HG02763 (cell line): ENCODE measurements around the gene FAM25G.
"Not testable (repeated sequence)": the region's sequence is repeated elsewhere in the genome, so short reads cannot be mapped to it uniquely, and the experiment has no call there.

Source experiments
- ATAC-seq: cut with Tn5 transposase; IDR thresholded peaks from one replicate; pipeline ENCODE4 v1.9.1; 2021; ENCODE audit warnings: mild to moderate bottlenecking, moderate library complexity; ENCODE audit not compliant: unreplicated experiment

FAM25G gene

DNA sequence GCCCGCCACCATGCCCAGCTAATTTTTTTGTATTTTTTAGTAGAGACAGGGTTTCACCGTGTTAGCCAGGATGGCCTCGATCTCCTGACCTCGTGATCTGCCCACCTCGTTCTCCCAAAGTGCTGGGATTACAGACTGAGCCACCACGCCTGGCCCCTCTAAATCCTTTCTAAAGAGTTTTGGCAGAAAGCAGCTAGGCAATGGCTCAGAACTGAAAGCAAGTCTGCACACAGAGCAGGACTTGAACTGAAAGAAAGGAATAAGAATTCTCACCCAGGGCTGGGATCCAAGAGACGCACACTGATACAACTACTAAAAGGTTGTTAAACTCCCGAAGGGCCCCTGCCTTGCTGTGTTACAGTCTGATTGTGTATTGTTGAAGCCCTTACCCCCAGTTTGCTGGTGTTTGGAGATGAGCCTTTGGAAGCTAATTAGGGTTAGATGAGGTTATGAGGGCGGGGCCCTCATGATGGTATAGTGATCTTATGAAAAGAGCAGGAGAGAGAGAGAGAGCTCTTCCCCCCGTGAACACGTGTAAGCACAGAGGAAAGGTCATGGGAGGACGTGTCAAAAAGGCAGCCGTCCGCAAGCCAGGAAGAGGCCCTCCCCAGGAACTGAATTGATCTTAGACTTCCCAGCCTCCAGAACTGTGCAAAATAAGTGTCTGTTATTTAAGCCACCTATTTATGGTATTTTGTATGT is 26.1 kb downstream of the FAM25G start:
- ATAC-seq, result not testable (repeated sequence)

DNA sequence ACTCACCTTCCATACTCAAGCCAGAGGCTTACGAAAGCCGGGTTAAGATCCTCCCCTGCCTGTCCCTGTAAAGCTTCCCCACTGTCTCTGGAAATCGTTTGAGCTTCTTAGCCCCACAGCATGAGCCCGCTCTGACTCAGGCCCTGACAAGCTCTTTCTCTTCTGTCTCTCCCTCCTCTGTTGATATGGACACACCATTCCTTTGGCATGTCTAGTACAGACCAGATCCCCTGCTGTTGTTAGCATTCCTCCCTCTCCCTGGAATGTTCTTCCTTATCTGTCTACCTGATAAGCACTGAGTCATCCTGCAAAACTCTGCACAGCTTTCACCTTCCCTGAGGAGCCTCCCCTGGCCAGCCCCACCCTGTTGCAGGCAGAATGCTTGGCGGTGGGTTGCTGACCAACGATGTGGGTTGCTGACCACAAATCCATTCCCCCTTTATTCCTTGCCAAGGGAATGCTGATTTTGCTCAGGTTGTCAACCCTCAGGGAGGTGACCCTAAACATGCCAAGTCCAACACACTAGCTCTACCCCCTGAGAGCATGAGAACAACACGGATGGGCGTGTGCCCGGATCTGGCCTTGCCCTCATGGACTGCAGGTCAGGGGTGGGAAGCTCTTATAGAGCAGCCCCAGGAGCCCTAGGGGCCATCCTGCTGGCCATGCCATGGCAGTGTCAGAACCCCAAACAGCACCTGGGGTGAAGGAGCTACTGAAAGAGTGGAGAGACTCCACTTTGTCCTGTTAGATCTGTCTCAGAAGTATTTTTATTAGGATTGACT is 28.7 kb downstream of the FAM25G start:
- not testable (repeated sequence) for ATAC-seq

DNA sequence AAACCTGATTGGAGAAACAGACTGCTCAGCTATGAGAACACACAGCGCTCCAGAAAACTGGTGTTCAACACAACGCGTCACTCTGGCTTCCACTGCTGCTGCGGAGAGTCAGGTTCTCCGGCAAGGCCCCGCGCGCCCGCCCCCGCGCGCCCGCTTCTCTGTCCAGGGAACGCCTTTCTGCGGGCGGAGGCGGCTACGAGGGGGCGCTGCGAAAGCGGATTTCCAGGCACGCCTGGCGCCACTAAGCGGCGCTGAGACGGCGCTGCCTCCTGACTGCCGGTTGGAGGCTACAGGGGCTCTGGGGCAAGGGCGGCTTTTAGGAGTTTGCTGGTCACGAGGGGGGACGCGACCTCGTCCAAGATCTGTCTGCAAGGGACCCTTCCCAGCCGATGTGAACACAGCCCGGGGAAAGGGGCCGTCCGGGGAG is 30.2 kb downstream of the FAM25G start:
- peak; percentile 61 for ATAC-seq

DNA sequence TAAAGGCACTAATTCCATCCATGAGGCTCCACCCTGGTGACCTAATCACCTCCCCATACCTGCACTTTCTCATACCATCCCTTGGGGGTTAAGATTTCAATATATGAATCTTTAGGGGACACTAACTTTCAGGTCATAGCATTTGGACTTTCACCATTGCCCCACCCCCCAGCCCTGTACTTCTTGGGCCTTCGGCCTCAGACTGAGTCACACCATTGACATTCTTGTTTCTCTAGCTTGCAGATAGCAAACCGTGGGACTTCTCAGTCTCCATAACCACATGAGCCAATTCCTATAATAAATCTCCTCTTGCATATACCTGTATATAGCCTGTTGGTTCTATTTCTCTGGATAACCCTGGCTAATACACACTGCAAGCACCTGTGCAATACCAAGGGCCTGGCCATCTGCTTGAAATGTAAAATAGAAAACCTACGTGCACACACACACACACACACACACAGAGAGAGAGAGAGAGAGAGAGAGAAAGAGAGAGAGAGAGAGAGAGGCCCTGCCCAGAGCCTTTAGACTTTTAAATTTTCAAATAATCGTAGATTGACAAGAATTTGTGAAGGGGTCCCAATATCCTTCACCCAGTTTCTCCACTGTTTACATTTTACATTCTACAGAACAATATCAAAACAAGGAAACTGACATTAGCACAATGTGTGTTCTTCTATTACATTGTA is 32.9 kb downstream of the FAM25G start:
- no peak for ATAC-seq

DNA sequence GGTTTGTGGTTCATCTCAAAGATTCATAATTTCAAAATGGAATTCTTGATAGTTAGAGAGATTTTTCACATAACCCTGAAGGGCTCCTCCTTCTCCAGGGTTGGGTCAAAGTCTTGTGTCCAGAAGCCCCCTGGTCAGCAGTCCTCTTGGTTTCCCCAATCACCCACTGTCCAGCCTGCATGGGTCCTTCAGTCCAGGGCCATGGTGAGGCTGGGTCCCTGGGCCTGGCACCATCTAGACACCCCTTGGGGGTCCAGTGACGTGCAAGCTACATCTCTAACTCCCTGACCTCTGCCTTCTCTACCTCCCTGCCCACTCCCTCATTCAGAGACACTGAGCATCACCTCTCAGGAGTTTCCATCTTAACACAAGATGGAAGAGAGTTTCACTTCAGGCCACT is 33.7 kb downstream of the FAM25G start:
- ATAC-seq, result no peak

DNA sequence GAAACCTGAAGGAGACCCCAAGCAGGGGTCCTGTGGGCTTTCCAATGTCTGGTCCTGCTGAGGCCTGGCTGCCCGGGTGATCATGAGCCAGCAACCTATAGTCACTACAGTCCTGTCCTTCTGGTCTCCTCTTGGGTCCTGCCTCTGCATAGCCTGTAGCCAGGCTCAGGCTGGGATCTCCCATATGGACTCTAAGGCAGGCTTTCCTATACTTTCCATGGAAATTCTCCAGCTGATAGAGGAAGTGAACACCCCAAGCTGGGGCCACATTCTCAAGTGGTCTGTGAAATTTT is 34.0 kb downstream of the FAM25G start:
- no peak for ATAC-seq

DNA sequence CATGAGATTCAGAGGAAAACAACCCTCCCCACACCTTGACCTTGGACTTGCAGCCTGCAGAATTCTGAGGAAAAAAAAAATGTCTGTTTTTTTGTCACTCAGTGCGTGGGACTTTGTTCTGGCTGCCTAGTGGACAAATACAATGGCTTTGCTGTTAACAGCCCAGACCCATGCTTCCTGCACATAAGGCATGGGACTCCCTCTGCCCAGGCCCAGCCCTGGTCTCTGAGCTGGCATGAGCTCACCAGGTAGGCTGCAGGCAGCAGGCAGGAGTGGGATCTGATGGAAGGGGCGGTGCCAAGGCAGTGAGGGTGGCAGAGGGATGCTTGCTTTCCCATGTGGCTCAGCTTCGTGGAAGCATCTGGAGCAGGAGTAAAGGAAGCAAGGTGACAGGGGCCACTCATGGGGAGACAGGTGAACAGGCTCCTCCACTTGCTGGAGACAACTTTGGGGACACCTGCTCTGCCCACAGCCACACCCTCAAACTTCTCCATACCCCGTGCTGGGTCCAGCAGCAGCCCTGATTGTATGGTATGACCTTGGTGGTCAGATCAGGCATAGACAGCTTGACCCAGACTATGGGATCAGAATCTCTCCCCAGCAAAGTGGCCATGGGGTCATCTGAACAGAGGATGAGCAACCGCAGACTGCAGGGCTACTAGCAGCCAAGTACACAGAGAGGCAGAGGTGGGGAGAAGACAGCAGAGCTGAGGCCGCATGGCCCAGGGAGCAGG is 34.5 kb downstream of the FAM25G start:
- no peak for ATAC-seq

DNA sequence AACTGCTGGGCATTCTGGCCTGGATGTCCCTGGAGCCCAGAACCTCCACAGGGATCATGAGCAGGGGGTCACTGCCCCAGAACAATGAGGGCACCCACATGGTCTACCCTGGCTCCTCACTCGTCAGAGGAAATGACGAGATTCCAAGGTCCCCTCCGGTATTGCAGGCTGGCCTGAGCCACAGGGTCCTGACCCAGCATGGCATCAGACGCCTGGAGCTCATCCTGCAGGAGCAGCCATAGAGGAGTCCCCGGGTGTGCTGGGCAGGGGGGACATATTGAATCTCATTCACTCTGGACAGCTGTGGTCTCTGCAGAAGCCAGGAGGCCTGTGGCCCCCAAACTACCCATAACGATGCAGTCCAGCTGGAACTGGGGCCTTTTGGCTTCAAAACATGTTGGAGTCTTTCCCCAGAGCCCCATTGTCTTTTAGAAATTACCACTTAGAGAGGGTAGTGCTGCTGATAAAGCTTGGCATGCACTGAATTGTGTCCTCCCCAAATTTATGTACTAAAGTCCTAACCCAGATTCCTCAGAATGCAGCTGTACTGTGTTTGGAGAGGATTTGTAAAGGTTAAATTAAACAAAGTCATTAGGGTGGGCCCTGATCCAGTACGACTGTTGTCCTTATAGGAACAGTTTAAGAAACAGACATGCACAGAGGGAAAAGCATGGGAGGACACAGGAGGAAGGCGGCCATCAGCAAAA is 35.3 kb downstream of the FAM25G start:
- no peak for ATAC-seq

DNA sequence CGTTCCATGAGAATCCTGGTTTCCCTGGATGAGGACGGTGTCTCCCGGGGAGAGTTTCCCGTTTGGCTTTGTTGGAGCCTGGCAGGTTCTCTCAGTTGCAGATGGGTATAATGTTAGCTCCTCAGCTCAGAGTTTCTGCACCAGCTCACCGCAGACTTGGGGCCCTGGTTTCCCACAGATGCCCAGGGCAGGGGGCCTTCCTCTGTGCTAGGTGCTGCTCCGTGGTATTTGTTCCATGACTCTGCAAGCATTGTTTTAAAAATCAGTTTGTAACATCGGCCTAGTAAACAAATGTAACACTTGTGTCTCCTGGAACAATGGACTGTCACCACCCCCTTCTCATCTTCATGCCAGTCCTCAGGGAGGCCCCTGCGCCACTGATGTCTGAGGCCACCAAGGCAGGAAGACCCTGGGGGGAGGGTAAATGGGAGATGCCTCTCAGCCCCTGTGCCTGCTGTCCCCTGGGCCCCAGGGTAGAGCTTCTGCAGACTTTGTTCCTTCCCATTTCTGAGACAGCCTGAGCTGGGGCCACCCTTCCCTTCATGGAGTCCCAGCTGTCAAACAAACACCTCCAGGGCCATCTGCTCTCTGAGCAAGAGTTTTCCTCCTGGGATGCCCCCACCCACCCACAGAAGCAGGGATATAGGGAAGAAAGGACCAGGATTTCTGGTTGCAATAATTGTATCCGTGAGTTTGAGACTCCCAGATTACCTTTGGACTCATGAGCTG is 36.0 kb downstream of the FAM25G start:
- not testable (repeated sequence) for ATAC-seq

DNA sequence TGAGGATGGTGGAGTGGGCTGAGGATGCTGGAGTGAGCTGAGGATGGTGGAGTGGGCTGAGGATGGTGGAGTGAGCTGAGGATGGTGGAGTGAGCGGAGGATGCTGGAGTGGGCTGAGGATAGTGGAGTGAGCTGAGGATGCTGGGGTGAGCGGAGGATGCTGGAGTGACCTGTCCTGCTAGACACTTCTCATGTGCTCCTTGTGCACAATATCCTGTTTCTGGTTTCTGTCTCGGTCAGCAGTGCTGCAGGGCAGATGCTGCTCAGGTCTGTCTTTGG is 36.8 kb downstream of the FAM25G start:
- ATAC-seq, result no peak

DNA sequence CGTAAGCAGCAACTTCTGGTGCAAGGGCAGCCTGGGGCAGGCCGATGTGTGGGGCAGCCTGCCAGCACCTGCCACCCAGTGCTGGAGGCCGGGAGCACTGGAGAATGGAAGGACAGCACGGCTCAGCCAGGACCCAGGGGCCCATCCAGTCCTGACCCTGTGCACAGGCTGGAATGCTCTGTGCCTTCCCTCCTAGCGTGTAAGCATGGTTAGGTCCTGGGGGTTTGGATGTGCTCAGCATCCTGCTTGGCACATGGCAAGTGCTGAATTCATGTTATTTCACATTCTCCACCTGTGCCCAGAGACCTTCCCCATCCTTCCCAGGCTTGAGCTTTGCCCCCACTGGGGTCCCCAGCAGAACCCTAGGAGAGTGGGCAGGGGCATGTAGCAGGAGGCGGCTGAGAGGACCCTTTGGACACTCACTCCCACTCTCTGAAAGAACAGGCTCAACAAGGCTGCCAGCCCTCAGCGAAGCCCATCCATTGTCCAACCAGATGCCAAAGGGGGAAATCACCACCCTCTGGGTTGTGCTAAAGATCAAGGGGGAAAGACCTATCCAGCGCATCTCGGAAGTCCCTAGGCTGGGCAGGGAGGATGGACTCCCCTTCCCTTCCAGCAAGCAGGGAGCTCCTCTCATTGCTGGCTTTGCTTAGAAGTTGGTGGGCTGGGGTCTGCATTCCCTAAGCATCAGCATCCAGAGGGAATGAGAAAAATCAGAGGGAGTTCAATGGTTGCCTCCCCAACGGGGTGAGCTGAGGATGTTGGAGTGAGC is 37.3 kb downstream of the FAM25G start:
- ATAC-seq, result no peak

DNA sequence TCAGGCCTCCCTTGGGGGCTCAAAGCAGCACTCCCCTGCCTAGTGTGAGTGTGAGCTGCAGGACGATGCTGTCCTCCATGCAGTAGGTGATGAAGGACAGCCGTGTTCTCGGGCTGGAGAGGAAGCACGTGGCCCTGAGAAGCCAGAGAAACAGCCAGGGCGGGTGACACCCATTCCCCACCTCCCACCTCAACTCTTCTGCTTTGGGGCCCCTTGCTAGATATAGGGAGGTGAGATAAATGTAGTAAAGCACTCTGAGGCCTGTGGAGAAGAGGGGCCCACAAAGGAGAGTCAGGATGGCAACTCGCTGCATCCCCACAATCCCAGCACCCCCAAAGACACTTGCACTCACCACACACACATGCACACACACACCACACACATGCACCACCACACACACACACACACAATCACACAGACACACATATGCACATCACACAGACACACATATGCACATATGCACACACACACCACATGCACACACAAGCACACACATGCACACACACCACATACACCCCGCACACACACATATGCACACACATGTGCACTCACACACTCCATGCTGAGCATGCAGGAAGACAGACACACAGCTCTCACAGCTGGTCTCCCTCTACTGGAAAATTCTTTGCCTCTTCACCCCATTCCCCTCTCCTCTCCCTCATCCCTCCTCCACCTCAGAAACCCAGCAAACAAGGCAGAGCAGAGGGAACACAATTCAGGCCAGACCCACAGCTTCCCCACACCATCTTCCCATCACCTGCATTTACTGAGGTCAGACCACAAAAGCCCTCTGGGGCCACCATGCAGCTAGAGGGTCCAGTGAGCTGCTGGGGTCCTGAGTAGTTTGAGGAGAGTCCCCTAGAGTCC is 38.1 kb downstream of the FAM25G start:
- ATAC-seq, result no peak

DNA sequence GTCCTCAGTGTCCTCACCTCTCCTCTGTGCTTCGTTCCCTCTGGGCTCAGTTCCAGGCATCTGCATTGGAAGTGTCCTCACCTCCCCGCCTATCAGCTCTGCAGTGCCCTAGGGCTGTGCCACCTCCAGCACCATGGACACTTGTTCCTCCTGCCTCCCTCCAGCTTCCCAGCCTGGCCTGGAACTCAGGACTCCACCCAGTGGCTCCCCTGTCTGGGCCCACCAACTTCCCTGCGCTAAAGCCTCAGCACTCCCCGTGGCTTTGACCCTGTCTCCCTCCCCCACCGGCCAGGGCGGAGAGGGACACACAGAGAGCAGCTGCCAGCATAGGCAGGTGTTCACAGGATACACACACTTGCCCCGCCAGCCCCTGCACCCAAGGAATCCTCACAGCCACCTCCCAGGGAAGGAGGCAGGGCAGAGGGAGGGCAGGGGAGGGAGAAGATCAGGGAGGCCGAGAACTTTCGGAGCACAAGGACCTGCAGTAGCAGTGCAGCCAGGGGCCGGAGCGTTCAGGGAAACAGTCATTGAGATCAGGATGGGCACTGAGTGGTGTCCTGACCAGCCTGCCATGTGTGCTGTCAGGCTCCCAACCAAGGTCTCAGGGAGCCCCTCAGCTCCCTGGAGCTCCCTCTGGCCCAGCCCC is 38.9 kb downstream of the FAM25G start:
- ATAC-seq, result no peak

DNA sequence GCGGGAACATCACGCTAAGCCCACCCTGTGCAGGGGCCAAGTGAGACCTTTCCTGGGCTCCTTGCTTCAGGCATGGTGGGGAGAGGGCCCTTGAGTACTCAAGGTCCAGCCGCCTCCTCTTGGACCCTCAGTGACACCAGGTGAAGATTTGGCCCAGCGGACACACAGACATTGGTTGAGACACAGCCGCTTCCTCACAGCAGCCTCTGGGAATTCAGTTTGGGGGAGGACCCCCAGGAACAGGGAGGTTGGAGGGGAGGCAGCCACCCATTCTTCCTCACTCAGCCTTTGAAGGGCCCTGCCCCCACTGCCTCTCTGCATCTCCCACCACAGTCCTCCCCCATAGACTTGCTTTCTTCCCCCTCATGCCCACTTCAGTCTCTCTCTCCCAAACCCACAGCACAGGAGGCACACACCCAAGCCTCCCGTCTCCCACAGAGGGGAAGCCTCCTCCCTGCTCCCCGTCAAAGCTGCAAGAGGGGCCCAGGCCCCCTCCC is 39.5 kb downstream of the FAM25G start:
- ATAC-seq, result no peak

DNA sequence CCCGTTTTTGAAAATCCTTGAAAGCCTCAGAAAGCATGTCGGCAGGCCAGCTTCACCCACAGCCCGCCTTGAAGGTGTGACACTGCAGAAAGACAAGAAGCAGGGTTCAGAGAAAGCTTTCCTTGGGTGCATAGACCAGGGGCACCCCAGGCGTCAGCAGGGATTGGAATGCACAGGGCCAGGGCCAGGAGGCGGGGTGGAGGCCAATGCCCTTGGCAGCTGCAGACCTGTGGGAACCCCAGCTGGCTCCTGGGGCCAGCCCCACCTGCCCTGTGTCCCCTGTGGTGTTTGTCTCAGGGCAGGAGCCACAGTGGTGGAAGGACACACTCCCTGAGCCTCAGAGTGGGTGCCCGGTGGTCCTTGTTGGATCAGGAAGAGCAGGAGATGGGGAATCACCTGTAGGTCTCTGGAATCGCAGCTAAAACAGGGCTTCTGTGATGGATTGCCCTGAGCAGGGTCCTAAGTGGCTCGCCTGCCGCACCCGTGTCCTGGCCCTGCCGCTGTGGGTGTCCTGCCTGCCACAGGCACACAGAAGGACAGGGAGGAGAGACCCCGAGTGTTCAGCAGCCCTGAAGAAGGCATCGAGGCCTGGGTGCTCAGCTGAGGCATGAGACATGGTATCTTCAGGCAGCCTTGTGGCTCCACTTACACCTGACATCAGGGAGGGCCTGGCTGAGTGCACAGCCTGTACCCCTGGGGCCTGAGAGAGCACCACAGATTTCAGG is 40.1 kb downstream of the FAM25G start:
- no peak for ATAC-seq

DNA sequence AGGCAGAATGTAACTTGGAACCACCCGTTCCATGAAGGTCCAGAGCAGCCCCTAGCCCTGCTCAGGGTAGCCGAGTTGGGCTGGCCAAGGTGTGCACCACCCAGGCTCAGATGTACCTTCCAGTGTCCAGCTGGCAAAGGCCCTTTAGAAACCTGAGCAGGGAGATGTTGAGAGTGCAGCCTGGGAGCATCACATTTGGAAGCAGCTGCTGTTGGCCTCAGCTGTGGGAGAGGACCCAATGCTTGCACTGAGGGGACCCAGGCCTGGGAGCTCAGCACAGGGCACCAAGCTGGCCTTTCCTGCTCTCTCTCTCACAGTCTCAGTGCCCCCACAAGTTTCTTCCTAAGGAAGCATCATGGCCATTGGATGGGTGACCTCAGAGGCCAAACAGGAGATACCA is 41.1 kb downstream of the FAM25G start:
- ATAC-seq, result no peak

DNA sequence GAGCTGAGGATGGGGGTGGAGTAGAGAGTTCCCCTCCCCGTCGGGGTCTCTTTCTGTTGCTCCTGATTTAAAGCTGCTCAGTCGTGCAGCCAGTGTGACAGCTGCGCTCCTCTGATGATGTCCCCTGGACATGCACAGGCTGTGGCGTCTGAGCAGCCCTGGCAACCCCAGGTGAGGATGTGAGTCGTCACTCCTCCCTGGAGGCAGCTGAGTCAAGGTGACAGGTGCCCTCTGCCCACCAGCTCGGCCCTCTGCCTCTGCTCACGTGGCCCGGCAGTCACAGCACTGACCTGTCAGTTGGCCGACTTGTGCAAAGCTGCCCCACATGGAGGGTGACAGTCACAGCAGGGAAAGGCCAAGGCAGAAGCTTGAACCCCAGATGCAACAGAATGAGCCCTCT is 41.5 kb downstream of the FAM25G start:
- no peak for ATAC-seq
